OCI-LY3 (cell line): Measurements from ENCODE around the gene DOC2A.

Experiments
- CTCF ChIP-seq: fragments of 200-600, 300-600 bp; sonication (generic); IDR thresholded peaks from 2 replicates; pipeline ENCODE4 v1.5.1; 2014; ENCODE audit warnings: antibody characterized with exemption, low read length, low read depth
- EZH2phosphoT487 ChIP-seq: fragments of 200-600 bp; shearing (Covaris generic); IDR thresholded peaks from 2 replicates; pipeline ENCODE4 v1.6.1; 2018; ENCODE audit warnings: antibody characterized with exemption, mixed run types, low read depth

DNA sequence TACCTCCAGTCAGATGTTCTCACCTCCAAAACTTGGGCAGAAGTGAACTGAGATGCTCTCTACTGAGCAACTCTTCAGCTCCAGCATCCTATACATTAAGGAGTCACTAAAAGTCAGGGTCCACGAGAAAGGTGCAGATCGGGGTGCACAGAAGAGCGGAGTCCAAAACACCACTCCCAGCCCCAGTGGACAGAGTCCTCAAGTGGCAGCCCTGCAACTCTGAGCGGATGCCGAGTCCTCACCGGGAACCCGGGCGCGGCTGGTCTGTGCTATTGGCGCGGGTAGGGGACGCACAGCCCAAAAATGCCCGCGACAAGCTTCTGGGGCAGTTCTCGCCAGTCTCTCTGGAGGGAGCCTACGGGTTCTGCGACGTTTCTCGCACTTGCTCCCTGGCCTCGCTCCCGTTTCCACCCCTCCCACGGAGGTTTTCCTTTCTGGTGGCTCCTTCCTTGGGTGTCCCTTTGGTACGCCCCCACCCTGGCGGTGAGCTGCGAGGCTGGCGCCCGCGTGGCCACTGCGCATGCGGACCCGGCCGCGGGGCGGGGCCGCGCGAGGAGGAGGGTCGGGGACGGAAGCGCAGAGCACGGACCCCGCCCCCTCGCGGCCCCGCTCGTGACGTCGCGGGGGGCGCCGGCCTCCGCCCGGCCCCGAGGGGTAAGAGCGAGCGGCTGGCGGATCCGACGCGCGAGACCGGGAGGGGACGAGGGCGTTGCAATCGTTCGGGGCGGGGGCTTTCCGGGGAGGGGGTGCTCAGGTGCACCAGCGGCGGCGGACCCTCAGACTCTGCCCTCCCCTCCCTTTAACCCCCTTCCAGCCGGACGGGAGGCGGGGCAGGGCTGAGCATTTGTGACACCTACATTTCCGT is 49.1 kb downstream of the DOC2A start, which contains the start of gene TMEM219:
- TF ChIP-seq CTCF (0 out of 2 replicates have a peak, but pooled peaks have one; percentile 5), EZH2phosphoT487 (no peak)
